A549 (cell line): Measurements from ENCODE around the gene NCOA5. TPM values are rescaled to one million over a fixed set of nuclear protein-coding genes. Genes with fewer than 3 reads are reported as not detected.

Experiments used
- ATAC-seq, 2 experiments: fragments of 200-7000 bp in 1 of 2; fragments of >200 bp in 1 of 2; cut with Nextera tagmentation in 1 of 2; cut with Tn5 transposase in 1 of 2; 3 replicates each; pipeline versions ENCODE4 v1.8.0 to v1.9.1; 2018 to 2020; ENCODE audit warnings: mild to moderate bottlenecking in 1 of 2, moderate library complexity in 1 of 2
- CTCF ChIA-PET: fragments of 300-600 bp; sonication (Branson Sonifier 250); formaldehyde crosslinking; extraction: SDS; loops from one replicate; lab custom pipeline; 2021; ENCODE audit warnings: antibody characterized with exemption, inconsistent platforms; lab: Yijun Ruan, JAX
- POLR2A ChIA-PET: fragments of 350-600 bp; formaldehyde crosslinking; extraction: SDS; loops from one replicate; lab custom pipeline; 2021; ENCODE audit warnings: antibody characterized with exemption, inconsistent platforms; lab: Yijun Ruan, JAX
- DNase-seq, 2 experiments: peaks; one replicate each; pipeline versions ENCODE4 v3.0.0 to v3.0.0-alpha.2; 2011 to 2016; ENCODE audit warnings: low read depth in 1 of 2, low spot score in 1 of 2
- FAIRE-seq: peaks from 2 replicates; lab custom pipeline; 2011; peaks lifted over from hg19 to GRCh38; lab: Jason Lieb, UNC
- H3K27ac ChIP-seq, 2 experiments: fragments of >200 bp; sonication (Bioruptor Twin); formaldehyde crosslinking; 3 replicates each; pipeline ENCODE4 v1.5.1; 2016 to 2017
- H3K4me1 ChIP-seq: fragments of >200 bp; sonication (Bioruptor Twin); formaldehyde crosslinking; 3 replicates; pipeline ENCODE4 v1.6.1; 2016
- H3K4me2 ChIP-seq: fragments of >200 bp; sonication (Bioruptor Twin); formaldehyde crosslinking; 3 replicates; pipeline ENCODE4 v1.6.1; 2016
- H3K4me3 ChIP-seq: fragments of >200 bp; sonication (Bioruptor Twin); formaldehyde crosslinking; 3 replicates; pipeline ENCODE4 v1.5.1; 2016
- H3K9me3 ChIP-seq: fragments of >200 bp; sonication (Bioruptor Twin); formaldehyde crosslinking; 3 replicates; pipeline ENCODE4 v1.6.1; 2016
- BHLHE40 ChIP-seq: IDR thresholded peaks from 2 replicates; pipeline ENCODE4 v1.6.1; 2012; ENCODE audit warnings: low read depth, low read length, inconsistent platforms
- CBX2 ChIP-seq: fragments of 200-600 bp; sonication (generic); IDR thresholded peaks from 2 replicates; pipeline ENCODE4 v1.6.1; 2016; ENCODE audit warnings: low read depth, mild to moderate bottlenecking, borderline replicate concordance
- CEBPB ChIP-seq, 2 experiments: fragments of >200 bp in 1 of 2; sonication (Bioruptor Twin) in 1 of 2; formaldehyde crosslinking in 1 of 2; IDR thresholded peaks; 2 replicates each; pipeline ENCODE4 v1.6.1; 2012 to 2016
- CHD2 ChIP-seq: fragments of 150-350 bp; IDR thresholded peaks from 2 replicates; pipeline ENCODE4 v1.6.1; 2014; ENCODE audit warnings: low read length; ENCODE audit not compliant: partially characterized antibody
- CHD4 ChIP-seq: fragments of 200-600 bp; sonication (generic); IDR thresholded peaks from 2 replicates; pipeline ENCODE4 v1.6.1; 2016; ENCODE audit warnings: antibody characterized with exemption, mild to moderate bottlenecking, borderline replicate concordance
- EHF ChIP-seq: fragments of 250-450 bp; sonication (Bioruptor Pico); IDR thresholded peaks from 2 replicates; pipeline ENCODE4 v1.5.0; 2020; ENCODE audit warnings: mild to moderate bottlenecking
- EHMT2 ChIP-seq: fragments of 200-600 bp; sonication (generic); IDR thresholded peaks from 2 replicates; pipeline ENCODE4 v1.6.1; 2016; ENCODE audit warnings: antibody characterized with exemption, low read depth, mild to moderate bottlenecking, moderate library complexity
- FOSB ChIP-seq: fragments of 250-450 bp; sonication (Bioruptor Pico); IDR thresholded peaks from 2 replicates; pipeline ENCODE4 v1.5.0; 2020; ENCODE audit warnings: mild to moderate bottlenecking, moderate library complexity
- HOXA7 ChIP-seq: fragments of 250-450 bp; sonication (Bioruptor Pico); IDR thresholded peaks from 2 replicates; pipeline ENCODE4 v1.5.0; 2020; ENCODE audit warnings: mild to moderate bottlenecking, moderate library complexity
- HOXB13 ChIP-seq: fragments of 250-450 bp; sonication (Bioruptor Pico); IDR thresholded peaks from 2 replicates; pipeline ENCODE4 v1.5.0; 2020; ENCODE audit warnings: low read depth, mild to moderate bottlenecking, moderate library complexity
- HOXB5 ChIP-seq: fragments of 250-450 bp; sonication (Bioruptor Pico); IDR thresholded peaks from 2 replicates; pipeline ENCODE4 v1.5.0; 2020; ENCODE audit warnings: mild to moderate bottlenecking, moderate library complexity
- NFE2L2 ChIP-seq: fragments of 150-350 bp; conservative IDR thresholded peaks from 2 replicates; pipeline ENCODE4 v1.6.1; 2014; ENCODE audit warnings: low read length
- POLR2AphosphoS2 ChIP-seq: conservative IDR thresholded peaks from 2 replicates; pipeline ENCODE4 v1.6.1; 2012; ENCODE audit warnings: low read length, improper control_type of control experiment, inconsistent platforms
- RAD21 ChIP-seq, 2 experiments: fragments of >200 bp in 1 of 2; sonication (Bioruptor Twin) in 1 of 2; formaldehyde crosslinking in 1 of 2; IDR thresholded peaks in 1 of 2; conservative IDR thresholded peaks in 1 of 2; 2 replicates in 1 of 2; 3 replicates in 1 of 2; pipeline ENCODE4 v1.6.1; 2012 to 2018; ENCODE audit warnings: inconsistent platforms in 1 of 2
- RNF2 ChIP-seq: fragments of 200-600 bp; sonication (generic); IDR thresholded peaks from 2 replicates; pipeline ENCODE4 v1.6.1; 2016; ENCODE audit warnings: low read depth, mild to moderate bottlenecking, antibody characterized with exemption, moderate library complexity, borderline replicate concordance
- SMC3 ChIP-seq: fragments of >200 bp; sonication (Bioruptor Twin); formaldehyde crosslinking; IDR thresholded peaks from 3 replicates; pipeline ENCODE4 v1.6.1; 2018; ENCODE audit warnings: inconsistent platforms
- ZC3H11A ChIP-seq: fragments of 450-650 bp; IDR thresholded peaks from 2 replicates; pipeline ENCODE4 v1.6.1; 2014; ENCODE audit warnings: antibody characterized with exemption, mild to moderate bottlenecking
- ZFP36 ChIP-seq: fragments of 450-650 bp; IDR thresholded peaks from 2 replicates; pipeline ENCODE4 v1.6.1; 2014; ENCODE audit warnings: borderline replicate concordance; ENCODE audit not compliant: partially characterized antibody
- ZNF302 ChIP-seq: fragments of 250-450 bp; sonication (Bioruptor Pico); IDR thresholded peaks from 2 replicates; pipeline ENCODE4 v1.9.0; 2021; ENCODE audit warnings: inconsistent platforms, mild to moderate bottlenecking, moderate library complexity
- WGBS: methylation state at CpG from one replicate; pipeline ENCODE4 v1.1.6; 2017; ENCODE audit errors: missing lambda C conversion rate; 5-methylcytosine and 5-hydroxymethylcytosine counted together
- polyA plus RNA-seq, 4 experiments: library from polyadenylated mRNA; depleted of rRNA in 3 of 4; stranded (reverse); fragments of >200 nt; fragmentation: RNase III in 1 of 4; extraction: RNeasy Plus Mini Kit Qiagen cat#74134 plus additional on column Dnase treatment in 1 of 4; gene quantifications; 2 replicates in 3 of 4; 3 replicates in 1 of 4; pipeline ENCODE4 v1.2.3, GENCODE V29; 2011 to 2017
- TF ChIP-seq, protein P1 (sequence below): fragments of 250-450 bp; sonication (Bioruptor Pico); IDR thresholded peaks from 2 replicates; pipeline ENCODE4 v1.5.0; 2020; ENCODE audit warnings: low read depth, mild to moderate bottlenecking, moderate library complexity
- TF ChIP-seq, protein P2 (sequence below): fragments of 150-350 bp; IDR thresholded peaks from 2 replicates; pipeline ENCODE4 v1.6.1; 2014; ENCODE audit warnings: low read depth, mild to moderate bottlenecking, low read length
- TF ChIP-seq, protein P3 (sequence below): IDR thresholded peaks from 2 replicates; pipeline ENCODE4 v1.6.1; 2012; ENCODE audit warnings: low read depth, borderline replicate concordance
- TF ChIP-seq, protein P4 (sequence below): fragments of 200-600 bp; sonication (generic); IDR thresholded peaks from 2 replicates; pipeline ENCODE4 v1.6.1; 2016; ENCODE audit warnings: antibody characterized with exemption, mild to moderate bottlenecking, moderate library complexity
- TF ChIP-seq, protein P5 (sequence below): IDR thresholded peaks from 2 replicates; pipeline ENCODE4 v1.6.1; 2012
- TF ChIP-seq, protein P6 (sequence below): fragments of >200 bp; sonication (Bioruptor Twin); formaldehyde crosslinking; IDR thresholded peaks from 3 replicates; pipeline ENCODE4 v1.6.1; 2016
- TF ChIP-seq, protein P7 (sequence below): fragments of 450-650 bp; IDR thresholded peaks from 2 replicates; pipeline ENCODE4 v1.6.1; 2014; ENCODE audit warnings: antibody characterized with exemption

Gene NCOA5
- polyA plus RNA-seq, 2 of the 4 experiments (the other 2 are of a cell fraction): 27.2 to 28.0 TPM

DNA sequence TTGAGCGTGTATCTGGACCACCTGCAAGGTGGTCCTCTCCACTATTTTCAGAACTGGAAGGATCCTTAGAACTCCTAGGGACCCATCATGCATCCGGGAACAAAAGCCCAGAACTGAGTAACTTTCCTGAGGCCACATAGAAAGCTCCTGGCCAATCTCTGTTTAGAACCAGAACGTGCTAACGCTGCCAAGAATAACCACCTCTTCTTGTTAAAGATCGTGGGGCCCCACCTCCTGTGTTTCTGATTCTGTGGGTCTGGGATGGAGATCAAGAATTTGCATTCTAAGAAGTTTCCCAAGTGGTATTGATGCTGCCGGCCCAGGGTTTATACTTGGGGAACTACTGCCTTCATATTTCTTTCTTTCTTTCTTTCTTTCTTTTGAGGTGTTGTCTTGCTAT lies 41.6 kb upstream of the NCOA5 start:
- Histone ChIP-seq H3K4me2 (no peak overlapping the region), H3K4me1 (no peaks in the 10 kb centered on the region), H3K9me3 (no peaks in the 10 kb centered on the region), H3K27ac (no peak overlapping the region), H3K4me3 (no peak overlapping the region)
- POLR2A ChIA-PET: no interaction called here
- CTCF ChIA-PET: interaction anchor here (0.6 to 4.4 kb wide), 30 partner anchors 8 to 551 kb away, joined by 3 to 72 read pairs (median 8); no protein-coding TSS in a partner anchor
- DNase-seq (no peak), FAIRE-seq (no peak), ATAC-seq (no peak)
- TF ChIP-seq CEBPB (IDR thresholded peaks at IDR 0.05) (no peak), RAD21 (conservative IDR thresholded peaks at IDR 0.05 in 1 of 2, IDR thresholded peaks at IDR 0.05 in 1 of 2) (no peak), CHD2 (no peak), EHF (CRISPR knock-in tag) (no peak), CHD4 (no peak), ZFP36 (no peak), CBX2 (no peak), BHLHE40 (no peak), NFE2L2 (no peak)
- TF ChIP-seq, protein P1, sequence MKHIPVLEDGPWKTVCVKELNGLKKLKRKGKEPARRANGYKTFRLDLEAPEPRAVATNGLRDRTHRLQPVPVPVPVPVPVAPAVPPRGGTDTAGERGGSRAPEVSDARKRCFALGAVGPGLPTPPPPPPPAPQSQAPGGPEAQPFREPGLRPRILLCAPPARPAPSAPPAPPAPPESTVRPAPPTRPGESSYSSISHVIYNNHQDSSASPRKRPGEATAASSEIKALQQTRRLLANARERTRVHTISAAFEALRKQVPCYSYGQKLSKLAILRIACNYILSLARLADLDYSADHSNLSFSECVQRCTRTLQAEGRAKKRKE: no peak
- TF ChIP-seq, protein P2, sequence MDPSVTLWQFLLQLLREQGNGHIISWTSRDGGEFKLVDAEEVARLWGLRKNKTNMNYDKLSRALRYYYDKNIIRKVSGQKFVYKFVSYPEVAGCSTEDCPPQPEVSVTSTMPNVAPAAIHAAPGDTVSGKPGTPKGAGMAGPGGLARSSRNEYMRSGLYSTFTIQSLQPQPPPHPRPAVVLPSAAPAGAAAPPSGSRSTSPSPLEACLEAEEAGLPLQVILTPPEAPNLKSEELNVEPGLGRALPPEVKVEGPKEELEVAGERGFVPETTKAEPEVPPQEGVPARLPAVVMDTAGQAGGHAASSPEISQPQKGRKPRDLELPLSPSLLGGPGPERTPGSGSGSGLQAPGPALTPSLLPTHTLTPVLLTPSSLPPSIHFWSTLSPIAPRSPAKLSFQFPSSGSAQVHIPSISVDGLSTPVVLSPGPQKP: no peak
- TF ChIP-seq, protein P3, sequence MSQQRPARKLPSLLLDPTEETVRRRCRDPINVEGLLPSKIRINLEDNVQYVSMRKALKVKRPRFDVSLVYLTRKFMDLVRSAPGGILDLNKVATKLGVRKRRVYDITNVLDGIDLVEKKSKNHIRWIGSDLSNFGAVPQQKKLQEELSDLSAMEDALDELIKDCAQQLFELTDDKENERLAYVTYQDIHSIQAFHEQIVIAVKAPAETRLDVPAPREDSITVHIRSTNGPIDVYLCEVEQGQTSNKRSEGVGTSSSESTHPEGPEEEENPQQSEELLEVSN: no peak
- TF ChIP-seq, protein P4, sequence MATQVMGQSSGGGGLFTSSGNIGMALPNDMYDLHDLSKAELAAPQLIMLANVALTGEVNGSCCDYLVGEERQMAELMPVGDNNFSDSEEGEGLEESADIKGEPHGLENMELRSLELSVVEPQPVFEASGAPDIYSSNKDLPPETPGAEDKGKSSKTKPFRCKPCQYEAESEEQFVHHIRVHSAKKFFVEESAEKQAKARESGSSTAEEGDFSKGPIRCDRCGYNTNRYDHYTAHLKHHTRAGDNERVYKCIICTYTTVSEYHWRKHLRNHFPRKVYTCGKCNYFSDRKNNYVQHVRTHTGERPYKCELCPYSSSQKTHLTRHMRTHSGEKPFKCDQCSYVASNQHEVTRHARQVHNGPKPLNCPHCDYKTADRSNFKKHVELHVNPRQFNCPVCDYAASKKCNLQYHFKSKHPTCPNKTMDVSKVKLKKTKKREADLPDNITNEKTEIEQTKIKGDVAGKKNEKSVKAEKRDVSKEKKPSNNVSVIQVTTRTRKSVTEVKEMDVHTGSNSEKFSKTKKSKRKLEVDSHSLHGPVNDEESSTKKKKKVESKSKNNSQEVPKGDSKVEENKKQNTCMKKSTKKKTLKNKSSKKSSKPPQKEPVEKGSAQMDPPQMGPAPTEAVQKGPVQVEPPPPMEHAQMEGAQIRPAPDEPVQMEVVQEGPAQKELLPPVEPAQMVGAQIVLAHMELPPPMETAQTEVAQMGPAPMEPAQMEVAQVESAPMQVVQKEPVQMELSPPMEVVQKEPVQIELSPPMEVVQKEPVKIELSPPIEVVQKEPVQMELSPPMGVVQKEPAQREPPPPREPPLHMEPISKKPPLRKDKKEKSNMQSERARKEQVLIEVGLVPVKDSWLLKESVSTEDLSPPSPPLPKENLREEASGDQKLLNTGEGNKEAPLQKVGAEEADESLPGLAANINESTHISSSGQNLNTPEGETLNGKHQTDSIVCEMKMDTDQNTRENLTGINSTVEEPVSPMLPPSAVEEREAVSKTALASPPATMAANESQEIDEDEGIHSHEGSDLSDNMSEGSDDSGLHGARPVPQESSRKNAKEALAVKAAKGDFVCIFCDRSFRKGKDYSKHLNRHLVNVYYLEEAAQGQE: no peak
- 12% methylated on average over 6 of the region's 6 CpGs for WGBS

DNA sequence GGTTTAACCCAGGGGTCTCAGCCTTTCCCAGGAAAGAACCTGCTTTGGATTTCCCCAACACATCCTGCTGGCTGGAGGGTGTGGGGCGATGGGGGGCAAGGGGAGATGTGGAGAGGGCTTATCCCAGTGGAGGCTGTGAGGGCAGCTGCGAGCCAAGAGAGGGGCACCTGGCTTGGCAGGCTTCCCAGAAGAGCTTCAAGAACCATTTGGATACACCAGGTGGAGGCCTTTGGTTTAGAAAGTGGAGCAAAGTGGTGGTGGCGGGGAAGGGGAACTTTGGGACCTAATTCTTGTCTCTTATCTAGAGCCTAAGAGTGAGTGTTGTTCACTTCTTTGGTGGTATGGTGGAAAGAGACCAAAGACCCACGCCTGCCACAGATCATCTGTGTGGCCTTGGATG lies 40.8 kb upstream of the NCOA5 start:
- no peak for FAIRE-seq
- POLR2A ChIA-PET: no interaction called here
- Histone ChIP-seq H3K9me3 (no peaks in the 10 kb centered on the region), H3K4me2 (no peak overlapping the region), H3K27ac (no peak overlapping the region), H3K4me3 (no peak overlapping the region), H3K4me1 (no peaks in the 10 kb centered on the region)
- 30% methylated on average over 3 of the region's 4 CpGs for WGBS
- CTCF ChIA-PET: interaction anchor here (0.9 to 4.4 kb wide), 12 partner anchors 9 to 218 kb away, joined by 3 to 28 read pairs (median 6); no protein-coding TSS in a partner anchor
- no peak for ATAC-seq
- DNase-seq: no peak
- no peak for TF ChIP-seq ZNF302
- no peak for TF ChIP-seq EHF (CRISPR knock-in tag)
- TF ChIP-seq HOXB5 (CRISPR knock-in tag): no peak
- TF ChIP-seq HOXA7: no peak
- no peak for TF ChIP-seq CBX2
- no peak for TF ChIP-seq RNF2
- no peak for TF ChIP-seq POLR2AphosphoS2
- no peak for TF ChIP-seq HOXB13 (CRISPR knock-in tag)
- no peak for TF ChIP-seq ZC3H11A
- no peak for TF ChIP-seq SMC3
- TF ChIP-seq, protein P5, sequence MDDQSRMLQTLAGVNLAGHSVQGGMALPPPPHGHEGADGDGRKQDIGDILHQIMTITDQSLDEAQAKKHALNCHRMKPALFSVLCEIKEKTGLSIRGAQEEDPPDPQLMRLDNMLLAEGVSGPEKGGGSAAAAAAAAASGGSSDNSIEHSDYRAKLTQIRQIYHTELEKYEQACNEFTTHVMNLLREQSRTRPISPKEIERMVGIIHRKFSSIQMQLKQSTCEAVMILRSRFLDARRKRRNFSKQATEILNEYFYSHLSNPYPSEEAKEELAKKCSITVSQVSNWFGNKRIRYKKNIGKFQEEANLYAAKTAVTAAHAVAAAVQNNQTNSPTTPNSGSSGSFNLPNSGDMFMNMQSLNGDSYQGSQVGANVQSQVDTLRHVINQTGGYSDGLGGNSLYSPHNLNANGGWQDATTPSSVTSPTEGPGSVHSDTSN: no peak
- TF ChIP-seq, protein P6, sequence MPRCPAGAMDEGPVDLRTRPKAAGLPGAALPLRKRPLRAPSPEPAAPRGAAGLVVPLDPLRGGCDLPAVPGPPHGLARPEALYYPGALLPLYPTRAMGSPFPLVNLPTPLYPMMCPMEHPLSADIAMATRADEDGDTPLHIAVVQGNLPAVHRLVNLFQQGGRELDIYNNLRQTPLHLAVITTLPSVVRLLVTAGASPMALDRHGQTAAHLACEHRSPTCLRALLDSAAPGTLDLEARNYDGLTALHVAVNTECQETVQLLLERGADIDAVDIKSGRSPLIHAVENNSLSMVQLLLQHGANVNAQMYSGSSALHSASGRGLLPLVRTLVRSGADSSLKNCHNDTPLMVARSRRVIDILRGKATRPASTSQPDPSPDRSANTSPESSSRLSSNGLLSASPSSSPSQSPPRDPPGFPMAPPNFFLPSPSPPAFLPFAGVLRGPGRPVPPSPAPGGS: no peak
- no peak for TF ChIP-seq FOSB (CRISPR knock-in tag)
- TF ChIP-seq EHMT2: no peak
- TF ChIP-seq, protein P7, sequence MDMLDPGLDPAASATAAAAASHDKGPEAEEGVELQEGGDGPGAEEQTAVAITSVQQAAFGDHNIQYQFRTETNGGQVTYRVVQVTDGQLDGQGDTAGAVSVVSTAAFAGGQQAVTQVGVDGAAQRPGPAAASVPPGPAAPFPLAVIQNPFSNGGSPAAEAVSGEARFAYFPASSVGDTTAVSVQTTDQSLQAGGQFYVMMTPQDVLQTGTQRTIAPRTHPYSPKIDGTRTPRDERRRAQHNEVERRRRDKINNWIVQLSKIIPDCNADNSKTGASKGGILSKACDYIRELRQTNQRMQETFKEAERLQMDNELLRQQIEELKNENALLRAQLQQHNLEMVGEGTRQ: no peak
- TF ChIP-seq, all 56 proteins: peak for 0
